ENCODE data around the gene TBKBP1. TPM values are rescaled to one million over a fixed set of nuclear protein-coding genes. Genes with fewer than 3 reads are reported as not detected.
A peak's percentile ranks its signal among the peaks of the same experiment; 100 is the strongest.

The TBKBP1 gene
- total RNA-seq, 2 experiments from 2014 or later, result 2.5 to 3.0 TPM

GRCh38 chr17:47744168-47745036, 50.4 kb downstream of the TBKBP1 start:
- no peak overlapping the region for H3K4me3 Mint-ChIP-seq
- POLR2A ChIA-PET, result no interaction called here
- CTCF ChIA-PET, result interaction anchor here (1.0 to 3.2 kb wide), 3 partner anchors 8 to 88 kb away, joined by 3 to 13 read pairs (median 4); partner anchors contain the start of gene TBX21
- H3K9me3 Mint-ChIP-seq, result no peaks in the 10 kb centered on the region
- DNase-seq, result no peak
- no peaks in the 10 kb centered on the region for H3K27me3 Mint-ChIP-seq
- H3K27ac Mint-ChIP-seq, result peak overlapping the region; percentile 36
- peaks cover 2% of the 10 kb centered on the region for H3K36me3 Mint-ChIP-seq (ENCODE audit: low read depth)
- H3K4me1 Mint-ChIP-seq, result peaks cover 29% of the 10 kb centered on the region

- Mint-ChIP-seq H3K27me3 (no peaks in the 10 kb centered on the region), H3K4me3 (no peak overlapping the region), H3K27ac (no peak overlapping the region), H3K36me3 (ENCODE audit: low read depth) (peaks cover 2% of the 10 kb centered on the region), H3K9me3 (no peaks in the 10 kb centered on the region), H3K4me1 (peaks cover 29% of the 10 kb centered on the region)
- POLR2A ChIA-PET, result no interaction called here
- no peak for DNase-seq
- CTCF ChIA-PET, result interaction anchor here (1.0 to 3.2 kb wide), 2 partner anchors 9 to 12 kb away, joined by 4 to 13 read pairs; partner anchors contain the start of gene TBX21
Observed at GRCh38 chr17:47745037-47745380, 51.0 kb downstream of the TBKBP1 start.

GRCh38 chr17:47751471-47751870, 57.5 kb downstream of the TBKBP1 start:
- Mint-ChIP-seq H3K4me1 (no peaks in the 10 kb centered on the region), H3K36me3 (ENCODE audit: low read depth) (peaks cover 2% of the 10 kb centered on the region), H3K27ac (no peak overlapping the region), H3K9me3 (peaks cover 2% of the 10 kb centered on the region), H3K4me3 (no peak overlapping the region), H3K27me3 (peaks cover 2% of the 10 kb centered on the region)
- POLR2A ChIA-PET, result no interaction called here
- no peak for DNase-seq
- CTCF ChIA-PET, result interaction anchor here (0.6 to 0.8 kb wide), 2 partner anchors 98 to 101 kb away, joined by 3 read pairs; no protein-coding TSS in a partner anchor

- CTCF ChIA-PET, result interaction anchor here (1.5 kb wide), 1 partner anchor 28 kb away, joined by 3 read pairs; no protein-coding TSS in a partner anchor
- Mint-ChIP-seq H3K27me3 (peaks cover 34% of the 10 kb centered on the region), H3K27ac (no peak overlapping the region), H3K4me1 (no peaks in the 10 kb centered on the region), H3K4me3 (no peak overlapping the region), H3K9me3 (peaks cover 15% of the 10 kb centered on the region), H3K36me3 (ENCODE audit: low read depth) (peaks cover 2% of the 10 kb centered on the region)
- POLR2A ChIA-PET, result no interaction called here
- DNase-seq, result no peak
Observed at GRCh38 chr17:47757386-47757785, 63.4 kb downstream of the TBKBP1 start.

GRCh38 chr17:47760409-47761140, 66.6 kb downstream of the TBKBP1 start:
- peaks cover 41% of the 10 kb centered on the region for H3K27me3 Mint-ChIP-seq
- H3K27ac Mint-ChIP-seq, result no peak overlapping the region
- no peaks in the 10 kb centered on the region for H3K36me3 Mint-ChIP-seq (ENCODE audit: low read depth)
- no peak overlapping the region for H3K4me3 Mint-ChIP-seq
- POLR2A ChIA-PET, result no interaction called here
- peaks cover 3% of the 10 kb centered on the region for H3K4me1 Mint-ChIP-seq
- CTCF ChIA-PET, result interaction anchor here (1.0 kb wide), 1 partner anchor 19 kb away, joined by 3 read pairs; no protein-coding TSS in a partner anchor
- DNase-seq, result no peak
- H3K9me3 Mint-ChIP-seq, result peaks cover 13% of the 10 kb centered on the region

Other genes with a start within 250 kb of the TBKBP1 start
- 100 to 1,000 TPM in 1 of 2 experiments, 10 to 100 TPM in 1; 79.6 to 110 TPM for gene NPEPPS, start 163.1 kb upstream of the TBKBP1 start, total RNA-seq
- 100 to 1,000 TPM; 409 to 427 TPM for gene KPNB1, start 44.2 kb upstream of the TBKBP1 start, total RNA-seq
- 10 to 100 TPM; 13.8 to 16.0 TPM for gene TBX21, start 39.1 kb downstream of the TBKBP1 start, total RNA-seq
- 10 to 100 TPM; 40.8 to 43.8 TPM for gene OSBPL7, start 127.6 kb downstream of the TBKBP1 start, total RNA-seq
- 10 to 100 TPM; 46.9 to 51.9 TPM for gene MRPL10, start 137.4 kb downstream of the TBKBP1 start, total RNA-seq
- 1 to 10 TPM in 1 of 2 experiments, under 1 TPM in 1; 0.79 to 1.4 TPM for gene LRRC46, start 137.5 kb downstream of the TBKBP1 start, total RNA-seq
- 10 to 100 TPM; 26.8 to 33.2 TPM for gene SCRN2, start 147.1 kb downstream of the TBKBP1 start, total RNA-seq
- gene SP6, start 157.0 kb downstream of the TBKBP1 start, total RNA-seq, result not detected
- gene SP2, start 202.1 kb downstream of the TBKBP1 start, total RNA-seq, result 10 to 100 TPM; 27.6 to 33.8 TPM
- 10 to 100 TPM; 30.9 to 36.5 TPM for gene PNPO, start 247.4 kb downstream of the TBKBP1 start, total RNA-seq

Measured in activated CD4-positive, alpha-beta T cell treated with anti-CD3 and anti-CD28 coated beads, Interleukin-2, amount 10 ng/mL, durations not matched to agents 7 days and 5 days (primary cell).